ENCODE measurements around the gene SLC6A8.

SLC6A8 gene

DNA sequence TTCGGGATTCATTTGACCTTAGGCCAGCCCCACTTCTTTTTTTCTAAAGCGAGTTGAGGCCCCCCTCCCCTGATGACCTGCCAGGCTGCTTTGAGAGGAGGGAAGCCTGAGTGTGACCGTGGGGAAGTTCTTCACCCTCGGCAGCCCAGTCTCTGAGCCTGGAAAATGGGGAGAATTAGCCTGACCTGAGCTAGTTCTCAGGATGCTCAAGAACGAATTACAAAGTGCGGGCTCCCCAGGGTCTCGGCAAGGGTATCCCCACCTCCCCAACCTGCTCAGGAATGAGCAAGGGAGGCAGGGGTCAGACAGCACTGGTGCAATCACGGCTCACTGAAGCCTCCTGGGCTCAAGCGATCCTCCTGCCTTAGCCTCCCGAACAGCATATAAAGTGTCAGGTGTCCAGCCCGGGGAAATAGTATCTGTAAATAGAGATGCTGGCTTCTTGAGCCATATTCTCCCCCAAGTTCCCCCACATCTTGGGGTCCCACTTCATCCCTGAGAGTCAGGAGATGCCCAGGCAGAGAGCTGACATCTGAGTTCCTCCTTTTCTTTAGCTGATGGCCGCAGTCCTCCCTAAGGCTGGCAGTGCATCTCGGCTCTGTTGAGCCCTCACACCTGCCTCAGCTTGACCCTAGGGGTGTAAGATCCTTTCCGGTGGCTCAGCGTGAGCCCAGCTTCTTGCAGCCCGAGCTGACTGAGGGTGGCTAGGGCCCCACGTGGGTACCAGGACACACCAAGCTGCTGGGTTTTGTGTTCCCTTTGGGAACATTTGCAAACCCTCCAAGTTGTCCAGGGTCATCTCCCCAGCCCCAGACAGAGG is 39.2 kb upstream of the SLC6A8 start:
- DNase-seq = no peak

DNA sequence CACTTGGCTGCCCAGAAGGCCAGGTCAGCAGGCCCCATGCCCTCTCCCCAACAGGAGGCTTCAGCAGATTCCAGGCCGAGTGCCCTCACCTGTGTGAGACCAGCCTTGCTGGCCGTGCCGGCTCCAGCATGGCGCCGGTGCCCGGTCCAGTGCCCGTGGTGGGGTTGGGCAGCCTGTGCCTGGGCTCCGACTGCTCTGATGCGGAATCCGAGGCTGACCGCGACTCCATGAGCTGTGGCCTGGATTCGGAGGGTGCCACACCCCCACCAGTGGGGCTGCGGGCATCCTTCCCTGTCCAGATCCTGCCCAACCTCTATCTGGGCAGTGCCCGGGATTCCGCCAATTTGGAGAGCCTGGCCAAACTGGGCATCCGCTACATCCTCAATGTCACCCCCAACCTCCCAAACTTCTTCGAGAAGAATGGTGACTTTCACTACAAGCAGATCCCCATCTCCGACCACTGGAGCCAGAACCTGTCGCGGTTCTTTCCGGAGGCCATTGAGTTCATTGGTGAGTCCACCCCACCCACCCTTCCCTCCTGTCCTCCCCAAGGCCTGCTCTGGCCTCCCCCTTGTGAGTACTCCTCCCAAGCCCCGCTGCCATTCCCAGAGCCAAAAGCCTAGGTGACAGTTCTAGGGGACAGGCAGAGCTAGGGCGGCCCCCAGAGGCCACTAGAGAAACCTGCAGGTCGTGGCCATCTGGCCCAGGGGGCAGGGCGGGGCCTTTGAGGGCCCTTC is 38.4 kb upstream of the SLC6A8 start:
- peak; percentile 18 to 41 for DNase-seq

DNA sequence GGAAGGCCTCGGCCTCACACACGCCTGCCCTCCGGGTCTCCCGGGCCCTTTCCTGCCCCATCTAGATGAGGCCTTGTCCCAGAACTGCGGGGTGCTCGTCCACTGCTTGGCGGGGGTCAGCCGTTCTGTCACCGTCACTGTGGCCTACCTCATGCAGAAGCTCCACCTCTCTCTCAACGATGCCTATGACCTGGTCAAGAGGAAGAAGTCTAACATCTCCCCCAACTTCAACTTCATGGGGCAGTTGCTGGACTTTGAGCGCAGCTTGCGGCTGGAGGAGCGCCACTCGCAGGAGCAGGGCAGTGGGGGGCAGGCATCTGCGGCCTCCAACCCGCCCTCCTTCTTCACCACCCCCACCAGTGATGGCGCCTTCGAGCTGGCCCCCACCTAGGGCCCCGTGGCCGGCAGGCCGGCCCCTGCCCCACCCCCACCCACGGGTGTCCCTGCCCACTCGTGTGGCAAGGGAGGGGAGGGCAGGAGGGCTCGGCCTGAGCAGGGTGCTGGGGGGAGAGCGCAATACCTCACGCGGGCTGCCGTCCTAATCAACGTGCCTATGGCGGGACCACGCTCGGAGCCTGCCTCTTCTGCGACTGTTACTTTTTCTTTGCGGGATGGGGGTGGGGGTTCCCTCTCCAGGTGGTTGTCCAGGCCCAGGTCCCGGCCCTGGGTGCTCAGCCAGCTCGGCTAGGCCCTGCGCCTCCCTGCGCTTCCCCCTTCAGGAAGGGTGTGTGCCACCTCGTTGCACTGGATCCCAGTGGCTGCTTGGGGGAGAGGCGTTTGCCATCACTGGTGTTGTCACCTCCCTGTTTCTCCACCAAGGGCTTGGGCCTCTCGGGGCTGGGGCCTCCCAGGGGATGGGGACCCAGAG is 37.6 kb upstream of the SLC6A8 start:
- no peak for DNase-seq

DNA sequence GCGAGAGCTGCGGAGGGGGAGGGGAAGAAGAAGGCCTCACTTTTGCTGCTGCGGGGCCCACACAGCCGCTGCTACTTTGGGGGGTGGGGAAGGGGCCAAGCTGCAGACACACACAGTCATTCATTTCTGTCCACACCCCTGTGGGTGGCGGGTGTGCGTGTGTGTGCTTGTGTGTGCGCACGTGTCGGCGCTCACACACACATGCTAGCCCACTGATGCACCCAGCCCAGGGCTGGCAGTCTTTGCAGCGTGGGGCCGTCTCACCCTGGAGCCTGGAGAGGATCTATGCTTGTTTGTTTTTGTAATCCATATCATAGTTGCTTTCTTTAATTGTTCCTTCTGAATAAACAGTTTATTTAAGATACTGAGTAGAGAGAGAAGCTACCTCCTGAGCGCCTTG is 36.8 kb upstream of the SLC6A8 start:
- no peak for DNase-seq

DNA sequence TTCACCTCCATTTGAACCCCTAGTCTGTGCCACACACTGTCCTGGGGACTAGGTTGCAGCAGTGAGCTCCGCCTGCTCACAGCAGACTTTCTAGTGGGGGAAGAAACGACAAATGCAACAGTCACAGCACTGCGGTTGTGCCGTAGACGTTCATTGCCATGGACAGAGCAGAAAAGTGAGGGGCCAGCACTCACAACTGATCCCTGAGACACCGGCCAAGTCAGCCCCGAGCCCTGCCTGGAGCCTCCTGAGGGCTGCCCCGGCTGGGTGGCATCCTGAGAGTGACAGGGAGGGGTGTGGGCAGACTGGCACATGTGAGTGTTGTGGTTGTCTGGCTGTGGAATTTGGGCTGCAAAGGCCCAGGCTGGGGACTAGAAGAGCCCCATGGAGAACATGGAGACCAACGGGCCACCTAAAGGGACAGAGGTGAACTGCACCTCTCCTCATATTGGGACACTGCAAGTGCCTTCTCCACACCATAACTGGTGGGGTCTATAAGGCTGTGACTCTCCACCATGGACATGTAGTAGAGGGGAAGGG is 36.1 kb upstream of the SLC6A8 start:
- DNase-seq = no peak

DNA sequence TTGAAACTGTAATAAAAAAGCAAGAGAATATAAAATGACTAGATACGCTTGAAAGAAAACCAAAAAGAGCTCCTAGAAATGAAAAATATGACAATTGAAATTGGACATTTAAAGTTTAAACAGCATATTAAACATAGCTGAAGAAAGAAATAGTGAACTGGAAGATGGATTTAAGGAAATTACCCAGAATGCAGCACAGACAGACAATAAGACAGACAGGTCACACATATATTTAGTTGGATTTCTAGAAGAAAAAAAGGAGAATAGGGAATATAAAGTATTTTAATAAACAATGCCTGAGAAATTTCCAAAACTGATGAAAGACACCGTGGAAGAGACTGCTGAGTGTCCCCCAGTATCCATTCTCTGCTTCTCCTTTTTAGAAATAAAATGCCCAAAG is 34.2 kb upstream of the SLC6A8 start:
- DNase-seq = no peak

DNA sequence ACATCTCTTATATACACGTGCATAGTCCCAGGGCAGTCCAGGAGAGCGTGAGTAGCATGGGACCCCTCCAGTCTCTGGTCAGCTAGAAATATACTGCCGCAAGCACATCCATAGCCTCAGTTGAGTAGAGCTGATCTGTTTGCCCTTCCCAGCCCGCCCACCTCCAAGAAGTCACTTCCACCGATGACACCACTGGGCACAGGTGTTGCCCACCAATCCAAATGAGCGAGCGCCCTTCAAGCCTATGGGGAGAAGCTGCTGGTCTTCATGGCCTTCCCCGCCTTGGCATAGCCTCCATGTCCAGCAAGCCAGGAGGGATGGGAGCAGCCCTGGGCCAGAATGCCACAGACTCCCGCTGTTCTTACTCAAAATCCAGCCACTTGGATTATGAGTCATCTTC is 30.6 kb upstream of the SLC6A8 start:
- DNase-seq = no peak

DNA sequence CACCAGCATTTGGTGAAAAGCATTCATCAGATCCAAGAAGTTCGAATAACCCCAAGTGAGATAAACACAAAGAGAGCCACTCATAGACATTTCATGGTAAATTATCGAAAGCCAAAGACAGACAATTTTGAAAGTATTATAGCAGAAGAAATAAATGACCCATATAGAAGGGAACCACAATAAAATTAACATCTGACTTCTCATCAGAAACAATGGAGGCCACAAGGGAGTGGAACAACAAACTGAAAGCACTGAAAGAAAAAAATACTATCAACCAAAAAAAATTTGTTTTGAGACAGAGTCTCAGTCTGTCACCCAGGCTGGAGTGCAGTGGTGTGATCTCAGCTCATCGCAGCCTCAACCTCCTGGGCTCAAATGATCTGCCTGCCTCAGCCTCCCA is 28.5 kb upstream of the SLC6A8 start:
- DNase-seq = no peak

DNA sequence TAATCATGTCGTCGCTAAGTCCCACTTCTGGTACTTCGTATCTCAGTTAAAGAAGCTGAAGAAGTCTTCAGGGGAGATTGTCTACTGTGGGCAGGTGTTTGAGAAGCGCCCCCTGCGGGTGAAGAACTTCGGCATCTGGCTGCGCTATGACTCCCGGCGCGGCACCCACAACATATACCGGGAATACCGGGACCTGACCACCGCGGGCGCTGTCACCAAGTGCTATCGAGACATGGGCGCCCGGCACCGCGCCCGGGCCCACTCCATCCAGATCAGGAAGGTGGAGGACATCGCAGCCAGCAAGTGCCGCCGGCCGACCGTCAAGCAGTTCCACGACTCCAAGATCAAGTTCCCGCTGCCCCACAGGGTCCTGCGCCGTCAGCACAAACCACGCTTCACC is 25.5 kb upstream of the SLC6A8 start:
- DNase-seq = no peak

DNA sequence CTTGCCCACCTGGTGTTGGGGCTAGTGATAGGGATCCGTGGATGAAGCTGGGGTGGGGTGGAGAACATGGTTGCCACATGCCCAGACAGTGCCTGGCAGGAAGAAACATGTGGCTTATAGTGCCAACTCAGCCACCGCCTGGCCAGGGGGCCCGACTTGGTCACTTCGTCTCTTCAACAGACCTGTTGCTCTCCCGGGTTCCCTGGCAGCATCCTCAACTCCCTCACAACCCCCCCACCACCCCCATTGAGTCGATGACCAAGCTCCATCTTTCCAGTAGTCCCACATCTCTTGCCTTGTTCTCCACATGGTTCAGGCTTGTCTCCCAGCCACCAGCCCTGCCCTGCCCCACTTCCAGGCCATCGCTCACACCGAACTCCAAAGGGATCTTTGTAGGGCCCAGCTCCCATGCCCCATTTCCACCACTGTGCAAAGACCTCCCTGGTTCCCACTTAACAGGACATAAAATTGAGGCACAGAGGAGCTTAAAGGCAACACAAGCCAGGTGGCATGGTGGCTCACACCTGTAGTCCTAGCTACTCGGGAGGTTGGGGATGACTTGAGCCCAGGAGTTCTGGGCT is 21.9 kb upstream of the SLC6A8 start:
- no peak for DNase-seq

DNA sequence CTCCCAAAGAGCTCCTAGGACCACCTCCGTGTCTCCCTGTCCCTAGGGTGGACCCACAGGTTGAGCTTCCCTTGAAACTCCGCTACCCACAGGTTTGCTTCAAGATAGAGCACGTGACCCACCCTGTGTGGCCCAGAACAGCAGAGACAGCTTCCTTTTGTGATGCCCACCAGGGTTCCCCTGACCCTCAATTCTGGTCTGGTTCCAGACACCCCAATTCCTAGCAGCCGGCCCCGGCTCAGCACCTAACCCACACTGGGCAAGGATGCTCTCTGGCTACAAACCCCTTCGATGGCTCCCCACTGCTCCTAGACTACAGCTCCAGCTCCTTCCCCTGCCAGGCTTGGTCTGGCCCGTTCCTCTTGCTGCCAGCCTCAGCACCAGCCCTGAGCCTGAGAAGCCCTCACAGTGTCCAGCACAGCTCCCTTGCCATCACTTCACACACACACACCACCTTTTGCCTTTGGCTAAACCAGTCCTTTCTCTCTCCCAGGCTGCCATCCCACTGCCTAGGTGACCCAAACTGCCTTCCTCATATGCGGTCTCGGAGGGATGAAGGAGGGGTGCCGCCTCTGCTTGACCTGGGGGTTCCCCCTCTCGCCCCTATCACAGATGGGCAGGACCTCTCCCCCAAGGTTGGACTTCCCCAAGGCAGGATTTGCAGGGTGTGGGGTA is 20.3 kb upstream of the SLC6A8 start:
- no peak for DNase-seq

DNA sequence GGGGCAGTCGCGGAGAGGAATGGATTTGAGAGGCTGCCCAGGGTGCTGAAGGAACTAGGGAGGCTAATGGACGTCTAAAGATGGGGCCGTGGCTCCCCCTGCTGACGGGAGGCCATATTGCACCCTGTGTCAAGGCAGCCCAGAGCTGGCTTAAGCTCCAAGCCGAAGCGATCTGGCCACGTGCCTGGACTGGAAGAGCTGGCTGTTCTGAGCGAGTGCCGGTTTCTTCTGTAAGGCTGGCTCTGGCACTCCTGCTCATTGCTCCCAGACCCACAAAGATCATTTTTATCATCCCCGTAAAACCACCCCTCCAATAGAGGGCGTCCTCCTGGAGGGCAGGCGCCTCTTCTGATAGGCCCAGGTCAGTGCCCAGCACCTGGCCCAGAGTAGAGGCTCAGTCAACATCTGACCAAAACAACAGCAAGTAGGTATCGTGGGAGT is 19.8 kb upstream of the SLC6A8 start:
- peak; percentile 39 to 48 for DNase-seq

DNA sequence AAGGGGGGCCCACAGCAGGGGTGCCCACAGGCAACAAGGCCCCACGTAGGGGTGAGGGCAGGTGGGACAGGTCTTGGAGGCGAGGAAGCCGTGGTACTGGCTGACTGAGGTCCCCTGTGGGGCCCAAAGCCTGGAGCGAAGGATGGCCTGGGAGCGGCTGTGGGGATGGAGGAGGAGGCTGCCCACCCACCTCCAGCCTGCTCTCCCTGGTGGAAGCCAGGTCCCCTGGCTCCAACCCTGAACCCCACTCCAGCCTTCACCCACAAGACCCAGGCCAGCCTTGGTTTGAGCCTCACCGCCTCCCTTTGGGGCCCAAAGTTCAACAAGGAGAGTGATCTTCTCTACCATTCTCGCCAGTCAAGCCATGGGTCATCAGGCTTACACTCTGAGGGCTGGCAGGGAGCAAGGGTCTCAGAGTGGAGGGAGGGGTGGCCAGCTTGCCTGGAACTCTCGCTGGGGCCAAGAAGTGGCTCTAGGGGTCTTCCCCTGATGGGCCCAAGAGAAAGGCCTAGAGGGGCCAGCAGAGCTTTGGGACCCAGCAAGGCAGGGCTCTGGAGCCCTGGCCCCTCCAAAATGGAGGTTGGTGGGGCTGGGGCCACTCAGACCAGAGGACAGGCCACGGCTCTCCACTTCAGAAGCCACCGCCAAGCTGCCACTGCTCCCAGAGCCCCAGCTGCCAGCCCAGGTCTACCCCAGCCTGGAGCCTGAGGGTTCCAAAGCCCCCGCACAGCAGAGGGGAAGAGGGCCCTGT is 19.1 kb upstream of the SLC6A8 start:
- DNase-seq = no peak

DNA sequence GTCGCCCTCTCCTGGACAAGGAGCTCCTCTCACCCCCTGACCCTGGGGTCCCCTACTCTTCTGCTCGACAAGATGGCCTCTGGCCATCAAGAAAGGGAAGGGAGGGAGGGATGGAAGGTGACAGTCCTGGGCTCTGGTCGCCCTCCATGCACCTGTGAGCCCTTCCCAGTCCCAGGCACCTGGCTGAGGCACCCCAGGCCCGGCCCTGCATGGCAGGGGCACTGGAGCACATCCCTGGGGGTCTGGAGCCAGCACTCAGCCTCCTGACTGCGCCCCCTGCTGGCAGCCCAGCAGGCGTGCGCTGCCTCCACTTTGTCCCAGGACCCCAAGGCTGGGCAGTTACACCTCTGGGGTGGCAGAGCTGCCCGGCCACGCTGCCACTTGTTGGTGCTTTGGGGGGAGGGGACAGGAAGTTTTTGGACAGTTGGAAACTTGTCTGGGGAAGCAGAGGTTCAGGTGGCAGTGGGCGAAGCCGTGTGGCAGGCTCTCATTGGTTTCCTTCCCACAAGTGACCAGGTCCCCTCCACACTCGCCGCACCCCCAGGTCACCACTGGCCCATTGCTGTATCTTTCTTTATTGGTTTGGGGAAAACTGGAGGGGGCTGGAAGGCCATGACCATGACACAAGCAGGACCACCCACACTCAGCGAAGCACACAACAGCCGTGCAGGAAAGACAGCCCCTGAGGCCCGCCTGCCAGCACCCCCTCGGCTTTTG is 18.4 kb upstream of the SLC6A8 start:
- DNase-seq = no peak

DNA sequence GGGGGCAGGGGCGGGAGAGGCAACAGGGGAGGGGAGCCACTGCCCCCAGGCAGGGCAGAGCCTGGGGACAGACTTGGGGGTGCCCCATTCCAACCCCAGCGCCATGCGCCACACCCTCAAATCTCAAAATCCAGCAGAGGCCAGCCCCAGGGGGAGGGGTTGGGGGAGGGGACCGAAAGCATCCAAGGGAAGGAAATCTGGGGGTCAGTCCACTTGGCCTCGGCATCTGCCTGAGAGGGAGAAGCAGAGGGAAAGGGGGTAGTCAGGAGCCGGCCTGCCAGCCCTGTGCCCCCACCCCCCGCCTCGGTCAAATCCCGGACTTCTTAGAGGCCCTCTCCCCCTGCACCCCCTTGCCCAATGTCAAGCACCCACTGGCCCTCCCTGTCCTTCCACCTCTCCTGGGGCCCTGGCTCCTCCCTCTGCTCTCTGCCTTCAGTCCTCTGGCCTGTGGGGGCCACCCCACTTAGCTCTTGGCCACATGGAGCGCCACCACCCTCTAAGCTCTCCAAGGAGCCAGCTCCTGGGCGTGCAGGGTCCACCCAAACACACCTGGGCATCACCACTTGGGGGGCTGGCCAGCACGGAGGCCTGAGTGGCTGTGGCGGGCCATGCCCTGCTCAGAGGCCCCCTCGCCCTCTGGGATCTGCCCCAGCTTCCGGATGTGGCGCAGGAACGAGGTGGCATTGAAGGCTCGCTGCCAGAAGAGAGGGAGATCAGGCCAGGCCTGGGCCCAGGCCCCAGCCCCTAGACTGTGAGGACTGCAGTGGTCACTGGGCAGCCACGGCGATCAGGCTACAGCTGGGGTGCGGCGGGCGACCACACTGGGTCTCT is 17.6 kb upstream of the SLC6A8 start:
- no peak for DNase-seq

DNA sequence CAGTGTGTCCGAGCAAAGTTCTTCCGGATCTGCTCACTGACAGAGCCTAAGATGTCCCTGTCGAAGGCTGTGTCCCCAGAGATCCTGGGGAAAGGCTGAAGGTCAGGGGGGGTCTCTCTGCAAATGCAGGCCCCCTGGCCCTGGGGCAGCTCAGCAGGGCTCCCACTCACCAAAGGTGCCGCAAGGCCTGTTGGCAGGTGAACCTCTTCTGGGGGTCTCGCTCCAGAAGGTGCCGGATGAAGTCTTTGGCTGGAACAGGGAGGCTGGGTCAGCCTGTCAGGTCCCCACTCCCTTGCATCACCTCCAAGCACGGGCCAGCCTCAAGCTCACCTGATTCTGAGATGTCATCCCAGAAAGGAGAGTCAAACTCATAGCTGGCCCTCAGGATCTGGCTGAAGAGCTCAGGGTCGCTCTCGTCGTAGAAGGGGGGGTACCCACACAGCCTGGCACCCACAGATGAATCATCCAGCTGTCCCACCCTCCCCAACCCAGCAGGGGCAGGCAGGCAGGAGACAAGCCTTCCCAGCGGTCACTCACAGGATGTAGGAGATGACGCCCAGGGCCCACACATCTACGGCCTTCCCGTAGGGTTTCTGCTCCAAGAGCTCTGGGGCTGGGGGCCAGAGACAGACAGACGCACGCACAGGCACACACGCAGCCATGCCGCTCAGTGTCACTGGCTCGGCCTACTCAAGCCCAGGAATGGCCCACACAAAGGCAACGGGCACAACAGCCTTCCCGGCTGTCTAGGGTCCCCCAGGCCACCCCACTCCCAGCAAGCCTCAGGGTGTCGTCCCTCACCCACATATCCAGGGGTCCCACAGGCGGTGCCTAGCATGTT is 16.8 kb upstream of the SLC6A8 start:
- no peak for DNase-seq

DNA sequence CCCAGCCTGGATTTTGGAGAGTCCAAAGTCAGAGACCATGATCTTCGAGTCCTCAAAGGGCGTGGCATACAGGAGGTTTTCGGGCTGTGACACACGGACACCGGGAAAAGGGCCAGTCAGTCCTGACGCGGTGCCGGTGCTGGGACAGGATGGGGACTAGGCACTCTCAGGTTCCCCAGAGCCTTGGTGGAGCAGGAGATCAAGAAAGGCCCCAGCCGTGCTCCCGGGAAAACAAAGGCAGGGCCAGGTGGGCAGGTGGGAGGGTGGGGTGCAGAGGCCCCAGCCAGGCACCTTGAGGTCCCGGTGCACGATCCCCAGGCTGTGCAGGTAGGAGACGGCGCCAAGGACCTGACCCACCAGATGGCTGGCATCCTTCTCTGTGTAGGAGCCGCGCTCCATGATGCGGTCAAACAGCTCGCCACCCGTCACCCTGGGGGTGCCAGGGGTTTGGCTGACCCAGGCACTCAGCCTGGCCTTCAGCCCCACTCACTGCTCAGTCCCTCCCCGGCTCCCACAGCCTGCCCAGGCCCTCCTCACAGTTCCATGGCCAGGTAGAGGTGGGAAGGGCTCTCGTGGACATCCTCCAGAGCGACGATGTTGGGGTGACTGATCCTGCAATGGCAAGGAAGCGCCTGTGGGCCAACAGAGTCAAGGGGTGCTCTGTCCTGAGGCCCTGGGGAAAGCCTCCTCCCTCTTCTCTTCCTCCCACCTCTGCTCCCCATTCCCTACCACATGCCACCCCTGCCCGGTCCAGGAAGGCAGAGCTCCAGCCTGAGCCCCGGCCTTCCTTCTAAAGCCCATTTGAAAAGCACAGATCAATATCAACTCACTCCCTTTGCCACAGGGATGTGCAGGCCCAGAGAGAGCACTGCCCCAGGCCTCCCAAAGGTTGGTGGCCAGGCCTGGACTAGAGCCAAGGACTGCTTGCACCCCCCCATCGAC is 15.9 kb upstream of the SLC6A8 start:
- DNase-seq = no peak
